Embryonic facial prominence (tissue), 1 donor: ENCODE results near the gene TRPV5.

Experiments used
- DNase-seq: peaks from one replicate; pipeline ENCODE4 v3.0.0-alpha.2; 2016; ENCODE audit errors: extremely low spot score

Gene TRPV5

DNA sequence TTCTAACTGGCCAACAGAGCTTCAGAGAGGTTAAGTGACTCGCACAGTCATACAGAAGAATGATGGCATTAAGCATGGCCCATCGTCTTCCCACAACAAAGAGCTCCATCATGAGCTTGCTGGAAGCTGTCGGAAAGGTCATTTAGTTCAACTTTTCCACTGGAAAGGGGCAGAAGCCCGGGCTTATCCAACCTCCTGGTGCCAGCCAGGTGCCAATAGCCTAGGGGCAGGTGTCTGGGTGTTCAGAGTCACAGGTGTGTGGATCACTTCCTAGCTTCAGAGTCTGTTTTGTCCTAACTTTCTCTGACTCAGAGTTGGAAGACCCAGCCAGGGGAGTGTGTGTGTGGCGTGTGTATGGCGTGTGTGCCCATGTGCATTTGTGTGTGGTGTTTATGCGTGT is 46.7 kb downstream of the TRPV5 start:
- no peak for DNase-seq

DNA sequence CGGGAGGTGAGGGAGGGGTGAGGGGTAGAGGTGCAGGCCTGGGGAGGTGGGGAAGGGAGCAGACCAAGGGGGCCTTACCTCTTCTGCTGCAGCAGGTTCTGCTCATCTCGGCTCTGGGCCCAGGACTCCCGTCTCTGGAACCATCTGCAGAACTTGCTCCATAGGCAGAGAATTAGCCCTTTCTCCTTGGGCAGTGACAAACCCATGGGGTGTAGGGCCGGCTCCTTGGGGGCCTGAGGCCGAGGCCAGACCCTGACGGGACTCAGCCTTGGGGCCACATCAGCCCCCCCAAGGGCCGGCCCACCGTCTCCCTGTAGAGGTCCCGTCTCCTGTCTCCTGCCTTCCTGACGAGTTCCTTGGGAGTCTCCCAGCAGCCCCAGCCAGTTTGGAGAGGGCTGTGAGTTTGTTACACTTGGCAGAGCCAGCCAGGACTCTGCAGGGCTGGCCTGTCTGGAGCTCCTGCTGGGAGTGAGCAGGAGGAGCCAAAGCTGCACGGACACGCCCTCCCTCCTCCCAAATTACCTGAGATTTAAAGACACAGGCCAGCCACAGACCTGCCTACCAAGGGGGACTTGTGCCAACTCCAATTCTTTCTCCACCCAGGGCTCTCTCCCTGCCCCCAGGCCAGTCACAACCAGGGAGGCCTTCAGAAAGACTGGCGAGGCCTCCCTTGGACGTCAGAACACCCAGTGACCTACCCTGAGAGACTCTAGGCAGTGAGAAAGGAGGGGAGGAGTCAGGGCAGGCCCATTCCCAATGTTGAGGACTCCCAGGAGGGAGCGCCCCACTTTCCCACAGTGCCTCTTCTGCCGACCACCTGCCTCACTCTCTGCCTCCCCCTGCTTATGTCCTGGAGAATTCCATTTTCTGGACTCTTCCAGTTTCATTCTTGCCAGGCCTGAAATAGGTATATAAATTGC is 48.0 kb downstream of the TRPV5 start, which contains the start of gene TRPV6:
TSS of gene TRPV6 (minus strand) at position 435 of the 920 bp plus-strand sequence.
- DNase-seq, result no peak

- no peak for DNase-seq
Observed at GRCh38 chr7:142884286-142884640, 49.3 kb downstream of the TRPV5 start.

DNA sequence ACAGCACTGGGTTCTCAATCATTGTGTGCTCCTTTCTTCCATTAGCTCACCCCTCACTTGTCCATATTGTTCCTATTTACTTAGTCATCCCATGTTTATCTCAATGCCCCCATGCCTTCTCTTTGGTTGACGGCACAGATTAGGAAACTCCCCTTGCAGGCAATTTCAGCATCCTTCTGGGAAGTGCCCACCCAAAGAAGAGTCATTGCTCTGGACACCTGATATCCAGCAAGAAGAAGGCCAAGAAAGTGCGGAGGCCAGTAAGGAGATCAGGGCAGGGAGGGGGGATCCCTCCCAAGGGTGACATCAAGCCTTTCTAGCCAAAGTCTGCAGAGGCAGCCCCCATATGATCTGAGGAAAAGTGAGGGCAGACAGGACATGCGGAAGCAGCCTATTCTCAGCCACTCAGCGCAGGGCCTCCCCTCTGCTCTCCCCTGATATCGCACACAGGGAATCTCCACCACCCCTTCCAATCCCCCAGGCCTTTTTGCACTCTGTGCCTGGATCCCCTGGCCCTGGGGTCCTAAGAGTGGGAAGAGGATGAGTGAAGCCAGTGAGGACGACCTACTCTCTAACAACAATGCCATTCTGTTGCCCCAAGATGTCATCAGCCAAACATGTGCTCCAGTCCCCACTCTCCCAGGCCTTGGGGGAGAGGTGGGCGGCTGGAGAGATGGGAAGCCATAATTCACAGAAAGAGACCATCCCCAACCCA is 49.8 kb downstream of the TRPV5 start:
- no peak for DNase-seq

GRCh38 chr7:142883145-142883544 is 50.4 kb downstream of the TRPV5 start:
- no peak for DNase-seq

DNA sequence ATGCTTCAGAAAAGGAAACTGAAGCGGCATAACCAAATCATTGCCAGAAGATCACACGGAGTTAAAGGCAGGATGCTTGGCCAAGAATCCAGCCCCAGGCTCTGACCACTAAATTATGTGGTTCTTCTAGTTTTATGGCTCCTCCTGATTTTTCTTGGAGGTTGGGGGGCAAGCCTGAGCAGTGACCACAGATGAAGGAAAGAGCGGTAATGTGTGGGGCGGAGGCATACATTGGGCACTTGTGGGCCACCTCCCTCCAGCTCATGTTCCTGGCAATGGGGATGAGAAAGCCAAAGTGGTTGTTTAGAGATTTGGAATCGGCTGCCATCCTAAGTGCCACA is 51.2 kb downstream of the TRPV5 start:
- no peak for DNase-seq

- DNase-seq, result no peak
Observed at GRCh38 chr7:142881586-142882337, 51.8 kb downstream of the TRPV5 start.

DNA sequence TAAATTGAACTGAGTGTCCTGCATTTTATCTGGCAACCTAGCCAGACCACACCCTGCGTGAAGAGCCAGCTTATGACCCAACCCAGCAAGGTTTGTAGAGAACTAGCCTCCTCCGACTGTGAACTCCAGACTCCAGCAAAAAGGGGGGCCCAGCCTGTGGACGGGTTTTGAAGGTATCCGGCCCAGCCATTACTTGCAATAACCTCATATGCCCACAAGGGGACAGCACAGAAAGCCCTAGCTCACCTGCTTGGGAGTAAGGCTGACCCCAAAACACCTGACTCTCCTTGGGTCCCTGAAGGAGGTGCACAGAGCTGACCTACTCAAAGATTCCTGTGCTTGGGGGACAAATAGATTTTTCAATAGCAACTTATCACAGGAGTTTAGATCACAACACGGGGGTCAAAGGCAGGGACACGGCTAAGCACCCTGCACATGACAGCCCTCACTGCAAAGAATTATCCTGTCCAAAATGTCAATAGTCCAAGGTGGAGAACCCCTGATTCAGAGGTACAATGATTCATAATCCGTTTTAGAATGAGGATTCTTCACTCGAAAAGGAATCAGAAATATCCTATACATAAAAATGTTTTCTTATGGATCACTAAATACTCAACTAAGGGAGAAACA is 52.6 kb downstream of the TRPV5 start:
- no peak for DNase-seq

DNA sequence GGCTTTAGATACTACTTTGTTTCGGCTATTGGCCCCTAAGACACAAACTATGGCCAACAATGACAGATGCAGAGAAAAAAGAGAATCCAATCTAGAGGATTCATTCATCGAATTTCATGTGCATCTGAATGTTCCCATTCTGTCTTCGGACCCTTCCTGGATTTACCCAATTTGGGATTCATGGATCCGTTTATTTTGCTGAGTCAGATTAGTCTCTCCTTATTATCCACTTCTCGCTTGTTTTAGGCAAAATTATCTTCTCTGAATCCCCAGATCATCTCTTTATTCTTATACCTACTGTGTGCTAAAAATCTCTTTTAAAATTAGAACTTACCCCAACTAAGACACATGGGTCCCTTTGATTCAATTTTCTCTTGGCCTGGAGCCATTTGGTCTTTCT is 54.5 kb downstream of the TRPV5 start:
- no peak for DNase-seq

DNA sequence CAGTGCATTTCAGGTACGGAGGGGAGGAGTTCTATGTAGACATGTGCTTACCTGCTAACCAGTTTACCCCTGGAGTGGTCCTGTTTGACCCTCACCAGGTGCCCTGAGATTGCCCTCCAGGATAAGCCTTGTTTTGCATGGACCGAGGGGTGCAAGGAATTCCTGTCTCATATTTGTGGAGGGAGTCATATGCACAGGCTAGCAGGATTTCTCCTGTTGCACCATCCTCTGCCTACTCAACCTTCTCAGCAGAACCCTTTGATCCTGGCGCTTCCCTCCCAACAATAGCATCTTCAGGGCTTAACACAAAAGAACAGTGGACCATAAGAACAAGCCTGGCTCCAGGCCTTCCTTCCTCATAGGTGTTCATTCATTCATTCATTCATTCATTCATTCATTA is 55.2 kb downstream of the TRPV5 start:
- DNase-seq, result no peak

DNA sequence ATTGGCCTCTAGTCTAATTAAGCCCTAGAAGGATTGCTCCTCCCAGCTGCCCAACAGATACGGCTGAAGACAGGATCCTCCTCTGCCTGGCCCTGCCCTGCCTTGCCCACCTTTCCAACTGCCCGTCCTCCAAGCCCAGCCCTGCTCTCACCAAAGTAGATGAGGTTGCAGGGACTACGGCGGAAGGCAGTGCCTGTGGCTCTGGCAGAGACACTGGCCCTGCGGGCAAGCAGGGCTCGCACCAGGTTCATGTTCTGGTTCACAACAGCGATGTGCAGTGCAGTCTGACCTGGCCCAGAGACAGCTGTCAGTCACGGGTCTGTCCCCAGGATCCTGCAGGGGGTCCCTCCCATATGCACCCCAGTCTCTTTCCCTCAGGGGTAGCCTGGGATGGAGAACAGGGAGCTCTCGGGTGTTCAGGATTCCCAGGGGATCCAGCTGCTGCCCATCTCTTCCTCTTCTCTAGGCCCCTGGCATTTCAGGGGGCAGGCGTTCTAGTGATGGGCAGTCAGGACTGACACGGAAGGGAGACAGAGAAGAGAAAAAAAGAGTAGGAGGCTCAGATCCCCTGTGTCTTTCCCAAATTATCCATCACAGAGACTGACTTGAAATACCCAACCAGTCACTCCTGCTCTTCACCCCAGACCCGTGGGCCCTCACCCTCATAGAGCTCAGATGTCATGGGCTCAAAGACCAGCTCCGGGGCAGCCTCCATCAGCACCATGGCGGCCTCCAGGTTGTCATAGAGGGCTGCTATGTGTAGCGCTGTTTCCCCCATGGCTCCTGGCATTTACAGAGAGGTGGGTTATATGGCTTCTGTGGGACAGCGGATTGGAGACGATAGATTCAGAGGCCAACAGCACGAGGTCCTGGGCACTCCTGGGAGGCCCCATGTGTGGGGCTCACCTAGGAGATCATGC is 56.3 kb downstream of the TRPV5 start:
- no peak for DNase-seq

DNA sequence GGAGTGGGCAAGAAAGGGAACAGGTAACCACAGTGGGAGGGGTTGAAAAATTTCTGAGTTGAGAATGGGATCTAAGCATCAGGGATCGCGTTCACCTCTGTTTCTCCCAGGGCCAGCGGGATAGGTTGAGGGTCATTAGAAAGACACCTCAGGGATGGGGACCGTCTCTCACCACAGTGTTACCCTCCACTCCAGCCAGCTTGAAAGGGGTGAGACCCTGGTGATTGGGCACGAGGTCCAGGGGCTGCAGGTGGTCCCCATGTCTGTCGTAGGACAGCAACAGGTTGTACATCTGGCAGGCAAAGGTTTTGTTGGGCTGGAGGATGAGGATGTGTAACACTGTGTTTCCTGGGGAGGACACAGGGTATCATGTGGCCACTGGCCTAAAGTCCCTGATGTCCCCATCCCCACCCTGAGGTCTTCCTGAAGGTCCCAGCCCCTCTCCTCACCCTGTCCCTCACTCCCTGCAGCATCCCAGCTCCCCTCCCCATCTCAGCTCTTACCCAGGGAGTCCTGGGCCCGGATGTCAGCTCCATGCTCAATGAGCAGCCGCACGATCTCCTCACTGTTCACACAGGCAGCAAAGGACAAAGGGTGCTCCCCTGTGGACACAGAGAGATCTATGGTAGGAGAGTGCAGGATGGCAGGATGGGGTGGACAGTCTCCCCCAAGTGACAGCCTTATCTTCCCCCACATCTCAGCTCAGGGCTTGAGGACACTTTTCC is 57.1 kb downstream of the TRPV5 start:
- DNase-seq, result no peak

DNA sequence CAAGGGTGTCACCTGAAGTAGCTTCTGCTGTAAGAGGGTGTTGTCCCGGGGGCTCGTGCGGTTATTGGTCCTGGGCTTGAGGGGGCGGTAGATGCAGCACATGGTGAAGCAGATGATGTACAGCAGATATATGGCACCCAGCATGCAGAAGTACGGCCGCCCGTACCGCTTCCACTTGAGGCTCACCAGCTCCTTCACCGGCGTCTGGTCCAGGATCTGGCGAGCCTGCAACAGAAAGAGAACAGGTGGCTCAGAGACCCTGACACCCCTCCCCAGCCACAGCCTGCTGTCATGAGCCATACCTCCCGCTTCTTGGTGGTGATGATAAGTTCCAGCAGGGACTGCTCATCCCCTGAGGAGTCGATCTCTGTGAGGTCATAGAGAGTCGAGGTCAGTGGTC is 58.1 kb downstream of the TRPV5 start:
- DNase-seq, result no peak

DNA sequence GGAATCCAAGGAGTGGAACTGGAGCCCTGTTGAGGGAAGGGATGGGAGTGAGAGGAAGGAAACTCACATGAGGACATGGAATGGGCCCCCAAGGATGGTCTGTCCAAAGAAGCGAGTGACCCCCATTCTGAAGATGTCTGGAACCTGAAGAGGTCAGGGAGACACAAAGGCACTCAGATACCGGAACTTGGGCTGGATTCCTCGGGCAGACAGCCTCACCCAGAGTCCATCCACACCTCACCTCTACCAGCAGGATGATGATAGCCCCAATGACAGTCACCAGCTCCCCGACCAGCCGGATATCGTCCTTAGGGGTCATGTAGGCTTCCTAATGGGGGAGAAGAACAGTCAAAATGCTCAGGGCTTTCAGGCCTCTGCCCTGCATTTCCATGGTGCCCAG is 58.7 kb downstream of the TRPV5 start:
- no peak for DNase-seq

GRCh38 chr7:142874409-142874808 is 59.1 kb downstream of the TRPV5 start:
- DNase-seq, result no peak

GRCh38 chr7:142873871-142874270 is 59.7 kb downstream of the TRPV5 start:
- no peak for DNase-seq

DNA sequence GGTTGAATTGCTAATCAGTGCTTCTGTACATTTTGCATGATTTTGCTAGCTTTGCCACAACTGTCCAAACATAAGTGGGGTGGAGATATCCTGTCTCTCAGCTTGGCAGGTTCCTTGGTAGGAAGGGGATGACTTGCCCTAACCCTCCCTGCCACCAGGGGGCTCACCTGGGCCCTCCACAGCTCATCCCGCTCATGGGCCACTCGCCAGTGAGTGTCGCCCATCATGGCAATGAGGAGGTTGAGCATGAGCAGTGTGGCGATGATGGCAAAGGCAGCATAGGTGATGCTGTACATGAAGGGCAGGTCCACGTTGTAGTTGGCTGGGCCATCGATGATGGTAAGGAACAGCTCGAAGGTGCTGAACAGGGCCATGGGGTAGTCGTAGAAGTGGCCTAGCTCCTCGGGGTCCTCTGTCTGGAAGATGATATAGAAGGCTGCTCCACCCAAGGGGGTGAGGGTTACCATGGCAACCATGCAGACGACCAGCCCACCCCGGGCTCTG is 60.2 kb downstream of the TRPV5 start:
- DNase-seq, result no peak

DNA sequence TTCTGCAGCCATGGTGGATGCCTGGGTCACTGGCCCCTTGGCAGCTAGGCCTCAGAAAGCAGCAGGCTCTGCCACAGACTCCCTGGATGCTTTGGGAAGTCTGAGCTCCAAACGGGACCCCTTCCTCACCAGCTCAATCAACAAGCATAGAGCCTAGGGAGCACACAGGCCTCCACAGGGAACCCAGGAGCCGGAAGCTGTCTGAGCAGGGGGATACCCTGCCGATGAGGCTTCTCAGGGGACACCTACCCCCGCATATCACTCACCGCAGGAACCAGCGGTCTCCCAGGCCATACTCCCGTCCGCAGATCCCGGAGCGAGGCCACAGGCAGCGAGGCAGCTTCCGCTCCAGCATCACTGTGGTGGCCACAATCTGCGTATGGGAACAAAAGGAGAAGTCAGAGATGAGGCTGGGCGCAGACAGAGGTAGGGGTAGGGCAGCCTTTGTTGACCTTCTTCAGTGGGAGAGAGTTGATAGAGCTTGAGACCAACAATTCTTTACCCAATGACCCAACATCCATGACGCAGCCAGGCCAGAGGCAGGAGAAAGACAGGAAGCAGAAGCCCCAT is 61.4 kb downstream of the TRPV5 start:
- no peak for DNase-seq

DNA sequence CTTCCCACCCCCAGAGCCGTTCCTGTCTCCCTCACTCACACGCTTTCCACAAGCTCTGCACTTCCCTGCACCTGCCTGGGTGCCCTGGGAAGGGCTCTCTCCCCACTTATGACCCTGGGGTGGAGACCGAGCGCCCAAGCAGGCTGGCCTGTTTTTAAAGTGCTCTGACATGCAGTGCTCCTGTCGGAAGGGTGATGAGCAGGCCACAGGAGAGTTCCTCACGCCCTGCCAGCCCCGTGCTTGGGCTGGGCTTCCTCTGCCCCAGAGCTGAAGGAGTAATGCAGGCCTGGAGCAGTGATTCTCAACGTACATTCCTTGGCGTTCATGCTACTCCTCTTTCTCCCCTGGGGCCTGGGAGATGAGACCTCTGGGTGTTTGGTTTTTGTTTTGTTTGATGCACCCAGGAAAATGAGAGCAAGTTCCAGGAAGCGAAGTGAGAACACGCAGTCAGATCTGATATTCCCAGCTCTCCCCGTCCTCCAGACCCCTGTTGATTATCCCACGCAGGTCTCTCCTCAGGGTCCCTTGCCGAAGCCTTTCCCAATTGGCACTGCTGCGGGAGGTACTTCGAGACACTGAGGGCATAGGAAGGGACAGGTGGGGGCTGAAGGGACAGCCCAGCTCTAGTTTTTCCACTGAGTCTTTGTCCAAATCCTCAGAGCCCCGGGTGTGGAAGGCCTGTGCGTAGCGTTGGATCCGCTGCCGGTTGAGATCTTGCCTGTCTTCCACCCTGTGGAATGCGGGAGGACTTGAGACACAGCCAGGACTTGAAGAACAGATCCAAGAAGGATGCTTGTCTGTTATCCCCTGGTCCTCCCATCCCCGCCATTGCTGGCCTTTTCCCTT is 62.1 kb downstream of the TRPV5 start:
- no peak for DNase-seq
